ENCODE data around the gene MTAP.

MTAP gene

DNA sequence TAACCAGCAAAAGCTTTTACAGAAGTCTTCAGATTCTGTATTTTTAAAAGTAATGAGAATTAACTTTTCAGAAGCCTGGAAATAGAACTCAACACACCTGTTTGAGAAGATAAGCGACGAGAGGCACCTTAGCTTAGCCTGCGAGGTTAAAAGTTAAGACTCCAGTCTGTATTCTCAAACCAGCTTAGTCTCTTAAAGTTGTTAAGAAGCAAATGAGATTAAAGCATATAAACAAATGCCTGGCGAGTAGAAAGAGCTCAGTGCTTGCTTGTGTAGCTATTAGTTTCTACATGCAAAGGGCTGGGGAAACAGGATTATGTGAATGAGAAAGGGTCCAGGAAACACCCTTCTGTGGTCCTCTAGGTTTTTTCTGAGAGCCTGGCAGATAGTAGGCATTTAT lies 51.7 kb downstream of the MTAP start:
- no peak for DNase-seq

DNA sequence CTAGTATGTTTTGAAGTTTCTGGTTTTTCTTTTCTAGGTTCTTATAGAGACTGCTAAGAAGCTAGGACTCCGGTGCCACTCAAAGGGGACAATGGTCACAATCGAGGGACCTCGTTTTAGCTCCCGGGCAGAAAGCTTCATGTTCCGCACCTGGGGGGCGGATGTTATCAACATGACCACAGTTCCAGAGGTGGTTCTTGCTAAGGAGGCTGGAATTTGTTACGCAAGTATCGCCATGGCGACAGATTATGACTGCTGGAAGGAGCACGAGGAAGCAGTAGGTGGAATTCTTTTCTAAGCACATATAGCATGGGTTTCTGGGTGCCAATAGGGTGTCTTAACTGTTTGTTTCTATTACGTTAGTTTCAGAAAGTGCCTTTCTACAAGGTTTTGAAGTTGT lies 52.2 kb downstream of the MTAP start:
- DNase-seq = no peak

DNA sequence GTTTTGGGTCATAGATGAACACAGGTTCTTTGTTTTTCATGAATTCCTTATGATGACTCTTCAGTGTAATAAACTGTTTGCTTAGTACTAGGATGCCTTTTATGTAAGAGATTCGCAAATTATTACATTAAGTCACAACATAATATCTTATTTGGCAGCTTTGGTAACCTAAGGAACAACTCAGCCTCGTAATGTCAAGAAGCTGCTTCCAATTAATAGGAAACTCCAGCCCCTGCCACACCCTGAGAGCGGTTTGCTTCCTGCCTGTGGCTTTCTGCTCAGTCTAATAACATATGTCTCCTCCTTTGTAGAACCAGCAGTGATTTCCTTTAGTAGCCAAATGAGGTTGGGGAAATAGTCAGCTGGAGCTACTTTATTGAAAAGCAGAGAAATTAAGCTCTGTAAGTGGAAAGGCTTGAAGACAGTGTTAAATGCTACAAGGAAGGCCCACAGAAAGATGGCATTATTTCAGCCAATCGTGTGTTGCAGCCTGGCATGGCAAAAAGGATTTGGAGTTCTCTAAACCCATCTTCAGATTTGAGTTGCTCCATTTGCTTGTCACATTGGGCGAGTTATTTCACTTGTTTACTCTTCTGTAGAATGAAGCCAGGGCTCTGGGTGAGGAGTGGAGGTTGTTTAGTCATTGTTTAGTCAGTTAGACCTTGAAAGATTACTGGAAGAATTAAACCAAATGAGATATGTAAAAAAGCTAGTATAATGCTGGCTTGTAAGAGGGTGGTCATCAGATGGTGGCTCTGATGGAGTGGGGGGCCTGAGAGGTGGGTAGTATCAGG lies 54.1 kb downstream of the MTAP start:
- DNase-seq = no peak

DNA sequence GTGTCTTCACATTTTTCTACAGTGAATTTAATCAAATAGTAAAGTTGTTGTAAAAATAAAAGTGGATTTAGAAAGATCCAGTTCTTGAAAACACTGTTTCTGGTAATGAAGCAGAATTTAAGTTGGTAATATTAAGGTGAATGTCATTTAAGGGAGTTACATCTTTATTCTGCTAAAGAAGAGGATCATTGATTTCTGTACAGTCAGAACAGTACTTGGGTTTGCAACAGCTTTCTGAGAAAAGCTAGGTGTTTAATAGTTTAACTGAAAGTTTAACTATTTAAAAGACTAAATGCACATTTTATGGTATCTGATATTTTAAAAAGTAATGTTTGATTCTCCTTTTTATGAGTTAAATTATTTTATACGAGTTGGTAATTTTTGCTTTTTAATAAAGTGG lies 60.4 kb downstream of the MTAP start:
- no peak for DNase-seq

DNA sequence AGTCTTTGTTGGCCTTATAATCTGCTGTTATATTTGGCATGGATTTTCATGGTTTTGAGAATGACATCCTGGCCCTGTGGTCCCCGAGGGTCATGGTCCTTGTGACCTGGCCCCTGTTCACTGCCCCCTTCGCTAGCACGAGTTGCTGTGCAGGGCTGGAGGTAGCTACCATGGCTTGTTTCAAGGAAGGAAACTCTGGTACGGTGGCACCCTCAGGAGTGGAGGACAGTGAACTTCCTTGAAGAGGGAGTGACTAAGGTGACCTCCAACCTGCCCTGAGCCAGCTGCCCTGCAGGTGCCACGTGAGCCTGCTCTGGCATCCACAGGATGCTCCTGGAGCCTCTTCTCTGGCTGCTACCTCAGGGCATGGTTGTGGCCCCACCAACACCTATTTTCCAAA lies 62.1 kb downstream of the MTAP start:
- DNase-seq = no peak

DNA sequence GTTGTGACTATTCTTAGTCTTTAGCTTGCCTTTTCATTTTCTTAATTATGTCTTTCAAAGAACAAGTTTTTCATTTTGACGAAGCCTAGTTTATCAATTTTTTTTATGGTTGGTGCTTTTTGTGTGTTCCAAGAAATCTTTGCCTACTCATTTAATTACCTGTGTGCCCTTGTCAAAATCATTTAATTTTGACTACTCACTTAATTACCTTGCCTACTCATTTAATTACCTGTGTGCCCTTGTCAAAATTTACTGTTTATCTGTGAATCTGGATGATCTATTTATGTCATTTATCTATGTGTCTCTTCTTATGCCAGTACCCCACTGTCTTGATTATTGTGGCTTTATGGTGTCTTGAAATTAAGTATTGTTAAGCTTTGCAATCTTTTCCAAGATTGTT lies 63.9 kb downstream of the MTAP start:
- DNase-seq = no peak

DNA sequence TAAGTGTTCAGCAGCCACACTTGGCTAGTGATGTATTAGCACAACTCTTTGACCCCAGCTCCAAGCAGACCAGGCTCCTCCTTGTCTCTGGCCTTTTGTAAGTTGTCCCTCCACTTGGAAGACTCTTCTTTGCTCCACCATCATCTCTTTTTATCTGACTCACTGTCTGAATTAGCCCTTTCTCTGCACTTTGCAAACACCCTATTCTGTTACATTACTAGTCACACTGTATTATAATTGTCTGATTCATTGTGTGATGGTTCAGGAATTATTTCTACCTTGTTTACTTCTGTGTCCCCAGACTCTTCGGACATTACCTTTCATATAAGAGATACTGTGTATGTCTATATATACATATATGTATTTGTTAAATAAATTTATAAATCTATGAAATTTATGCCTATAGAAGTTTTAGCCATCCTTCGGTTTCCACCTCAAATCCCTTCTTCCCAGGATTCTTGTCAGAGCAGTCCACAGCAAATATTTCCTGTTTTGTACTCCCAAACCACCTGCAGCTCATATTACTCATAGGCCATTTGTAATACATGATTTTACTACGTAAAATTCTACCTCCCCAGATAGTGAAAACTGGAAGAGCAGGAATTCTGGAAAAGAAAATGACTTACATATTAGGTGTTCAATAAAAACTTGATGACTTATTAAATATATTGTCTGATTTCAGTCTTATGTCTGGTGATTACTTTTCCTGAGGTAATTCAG lies 69.0 kb downstream of the MTAP start:
- no peak for DNase-seq

DNA sequence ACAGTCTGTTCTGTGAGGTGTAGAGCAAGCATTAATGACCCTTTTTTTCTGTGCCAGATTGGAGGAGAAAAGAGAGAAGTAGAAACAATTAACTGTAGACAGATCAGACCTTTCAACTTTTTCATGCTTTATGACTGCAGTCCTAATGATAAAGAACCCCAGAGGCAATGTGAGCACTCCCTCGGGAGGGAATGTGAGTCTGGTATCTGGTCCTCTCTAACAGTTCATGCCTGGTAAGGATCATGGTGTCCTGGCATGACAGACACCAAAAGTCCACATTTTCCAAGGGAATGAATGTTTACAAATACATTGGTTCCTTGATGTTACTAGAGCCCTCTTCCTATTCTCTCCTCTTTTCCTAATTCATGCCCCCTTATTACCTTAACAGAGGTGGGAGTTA lies 70.3 kb downstream of the MTAP start:
- no peak for DNase-seq

DNA sequence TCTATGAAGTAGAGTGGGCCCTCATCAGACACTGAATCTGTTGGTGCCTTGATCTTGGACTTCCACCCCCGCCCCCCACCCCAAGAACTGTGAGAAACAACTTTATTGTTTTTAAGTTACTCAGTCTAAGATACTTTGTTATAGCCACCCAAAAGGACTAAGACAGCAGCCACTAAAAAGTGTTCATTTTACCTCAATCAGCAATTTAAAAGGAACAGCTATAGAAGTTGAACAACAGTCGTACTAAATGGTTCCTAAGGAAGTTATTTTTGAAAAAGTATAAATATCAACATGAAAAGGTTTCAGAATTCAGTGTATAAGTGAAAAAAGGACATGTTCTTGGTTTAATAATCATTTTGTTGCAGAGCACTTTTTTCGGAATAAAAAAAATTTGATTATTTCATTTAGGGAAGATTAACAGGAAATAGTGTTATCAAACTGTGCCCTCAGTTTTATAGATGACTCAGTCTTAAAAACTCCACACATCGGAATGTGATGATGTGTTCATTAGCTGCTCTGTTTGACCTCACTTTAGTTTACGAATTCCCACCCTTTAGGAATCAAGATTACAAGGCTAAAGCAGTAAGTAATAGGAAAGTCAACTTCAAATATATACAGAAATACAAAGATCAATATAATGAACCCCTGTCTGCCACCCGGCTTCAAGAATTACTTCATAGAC lies 71.2 kb downstream of the MTAP start:
- no peak for DNase-seq

DNA sequence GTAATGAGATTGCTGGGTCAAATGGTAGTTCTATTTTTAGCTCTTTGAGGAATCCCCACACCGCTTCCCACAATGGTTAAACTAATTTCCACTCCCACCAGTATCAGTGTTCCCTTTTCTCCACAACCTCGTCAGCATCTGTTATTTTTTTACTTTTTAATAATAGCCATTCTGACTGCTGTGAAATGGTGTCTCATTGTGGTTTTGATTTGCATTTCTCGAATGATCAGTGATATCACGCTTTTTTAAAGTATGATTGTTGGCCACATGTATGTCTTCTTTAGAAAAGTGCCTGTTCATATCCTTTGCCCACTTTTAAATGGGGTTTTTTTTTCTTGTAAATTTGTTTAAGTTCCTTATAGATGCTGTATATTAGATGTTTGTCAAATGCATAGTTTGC lies 73.5 kb downstream of the MTAP start:
- no peak for DNase-seq

DNA sequence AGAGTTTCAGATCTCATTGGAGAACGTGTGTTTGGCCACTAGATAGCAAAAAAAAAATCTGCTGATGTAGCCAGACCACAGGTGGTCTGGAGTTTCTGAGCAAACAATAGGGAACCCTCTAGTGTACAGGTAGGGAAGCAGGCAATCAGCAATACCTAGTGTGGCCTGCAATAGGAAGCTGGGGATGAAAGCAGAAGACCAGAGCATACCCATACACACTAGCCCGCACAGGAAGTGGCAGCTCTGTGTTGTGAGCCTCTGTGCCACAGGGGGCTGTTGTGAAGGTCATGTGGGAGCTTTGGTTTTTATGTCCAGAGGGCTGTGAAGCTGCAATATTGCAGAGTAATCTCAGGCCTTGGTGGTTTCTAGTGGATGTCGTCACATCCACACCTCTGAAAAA lies 81.2 kb downstream of the MTAP start:
- DNase-seq = peak; percentile 88

DNA sequence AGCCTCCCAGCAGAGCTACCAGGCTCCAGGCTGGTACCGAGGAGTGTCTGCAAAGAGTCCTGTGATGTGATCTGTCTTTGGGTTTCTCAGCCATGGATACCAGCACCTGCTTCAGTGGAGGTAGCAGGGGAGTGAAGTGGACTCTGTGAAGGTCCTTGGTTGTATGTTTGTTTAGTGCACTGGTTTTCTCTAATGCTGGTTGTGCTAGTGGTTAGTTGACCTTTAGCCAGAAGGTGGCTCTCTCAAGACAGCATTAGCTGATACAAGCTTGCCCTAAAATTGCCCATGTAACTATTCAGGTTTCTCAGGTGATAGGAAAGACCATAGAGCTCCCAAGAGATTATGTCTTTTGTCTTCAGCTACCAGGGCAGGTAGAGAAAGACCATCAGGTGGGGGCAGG lies 87.2 kb downstream of the MTAP start:
- DNase-seq = no peak

DNA sequence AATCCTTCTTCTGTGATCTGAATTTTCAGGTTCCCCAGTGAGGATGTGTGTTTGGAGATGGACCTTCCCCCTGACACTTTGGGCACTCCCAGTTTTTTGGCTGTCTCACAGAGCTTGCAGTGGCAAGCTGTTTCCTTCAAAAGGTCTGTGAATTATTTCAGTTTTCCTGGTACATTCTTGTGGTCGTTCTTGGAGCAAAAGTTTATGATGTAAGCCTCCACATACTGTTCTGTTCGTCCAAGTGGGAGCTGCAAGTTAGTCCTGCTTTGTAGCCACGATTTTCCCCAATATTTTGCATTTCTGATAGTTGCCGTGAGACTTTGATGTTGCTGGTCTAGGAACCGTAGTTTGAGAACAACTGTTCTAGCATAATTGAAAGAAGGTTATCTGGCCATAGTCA lies 88.3 kb downstream of the MTAP start:
- DNase-seq = no peak

DNA sequence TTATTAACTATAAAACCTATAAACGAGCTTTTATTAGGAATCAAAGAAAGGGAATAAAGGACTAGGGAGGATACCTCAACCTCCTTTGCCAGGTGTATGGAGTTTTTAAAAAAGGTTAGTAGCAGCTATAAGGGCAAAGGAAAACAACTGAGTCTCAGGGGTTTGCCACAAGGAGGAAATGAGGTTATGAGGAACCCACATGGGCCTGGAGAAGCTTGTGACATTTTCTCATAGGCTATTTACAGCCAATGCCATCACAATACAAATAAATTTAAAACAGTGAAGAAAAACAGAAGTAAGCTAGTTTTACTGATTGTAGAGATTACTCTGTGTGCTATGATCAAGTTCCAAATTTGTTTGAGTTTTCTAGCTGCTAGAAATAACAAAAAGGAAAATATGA lies 99.1 kb downstream of the MTAP start:
- no peak for DNase-seq

DNA sequence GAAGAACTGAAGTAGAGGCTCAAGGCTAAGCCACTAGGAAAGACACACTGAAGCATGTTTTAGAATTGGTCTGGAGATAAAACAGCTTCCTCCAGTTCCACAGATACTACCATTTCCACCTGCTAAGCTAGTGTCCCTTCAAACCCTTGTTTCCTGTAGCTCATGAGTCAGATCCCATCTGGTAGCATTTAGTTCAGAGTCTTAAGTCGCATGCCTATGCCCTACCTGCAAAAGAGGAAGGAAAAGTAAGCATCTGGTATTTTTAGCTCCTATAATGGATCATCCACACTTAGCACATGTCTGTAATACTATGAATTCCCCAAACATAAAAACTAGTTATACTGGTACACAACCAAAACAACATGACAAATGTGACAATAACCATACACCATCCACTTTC lies 99.7 kb downstream of the MTAP start:
- no peak for DNase-seq

DNA sequence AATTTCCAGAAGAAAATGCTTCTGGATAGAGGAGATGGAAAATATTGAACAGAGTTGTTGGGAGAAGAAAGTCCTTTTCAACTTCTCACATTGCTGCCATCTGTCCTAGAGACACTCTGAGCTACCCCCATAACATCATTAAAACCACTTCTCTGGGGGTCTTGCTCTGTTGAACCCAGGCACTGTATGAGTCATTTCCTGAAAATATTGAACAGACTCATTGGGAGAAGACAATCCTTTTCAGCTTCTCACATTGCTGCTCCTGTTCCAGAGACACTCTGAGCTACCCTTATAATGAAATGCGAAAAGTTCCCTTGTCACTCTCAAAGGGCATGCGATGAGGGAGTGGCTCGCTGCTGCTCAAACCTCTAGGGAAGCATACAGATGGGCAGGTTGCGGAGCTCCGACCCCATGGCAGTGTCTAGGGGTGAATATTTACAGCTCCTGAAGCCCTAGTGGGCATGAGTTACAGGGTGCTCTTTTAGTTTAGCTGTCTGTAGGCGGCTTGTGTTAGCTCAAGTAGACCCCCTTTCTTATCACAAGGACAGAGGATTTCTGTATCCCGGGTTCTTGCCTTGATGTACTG lies 101.0 kb downstream of the MTAP start:
- DNase-seq = no peak

DNA sequence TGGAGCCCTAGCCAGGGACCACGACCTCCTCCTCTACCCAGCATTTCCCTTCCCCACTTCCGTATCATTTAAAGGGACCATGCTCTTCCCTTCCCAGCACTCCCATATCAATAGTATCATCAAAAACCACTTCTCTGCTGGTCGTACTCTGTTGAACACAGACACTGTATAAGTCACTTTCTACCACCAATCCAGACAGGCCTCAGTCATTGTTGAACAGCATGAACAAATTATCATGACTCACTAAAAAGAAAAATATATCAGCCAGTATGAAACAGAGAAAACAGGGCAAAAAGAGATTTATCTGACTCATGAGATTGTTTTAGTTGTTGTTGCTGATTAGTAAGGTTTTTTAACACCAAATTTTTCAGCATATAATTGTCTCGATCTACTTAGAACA lies 101.9 kb downstream of the MTAP start:
- DNase-seq = no peak

DNA sequence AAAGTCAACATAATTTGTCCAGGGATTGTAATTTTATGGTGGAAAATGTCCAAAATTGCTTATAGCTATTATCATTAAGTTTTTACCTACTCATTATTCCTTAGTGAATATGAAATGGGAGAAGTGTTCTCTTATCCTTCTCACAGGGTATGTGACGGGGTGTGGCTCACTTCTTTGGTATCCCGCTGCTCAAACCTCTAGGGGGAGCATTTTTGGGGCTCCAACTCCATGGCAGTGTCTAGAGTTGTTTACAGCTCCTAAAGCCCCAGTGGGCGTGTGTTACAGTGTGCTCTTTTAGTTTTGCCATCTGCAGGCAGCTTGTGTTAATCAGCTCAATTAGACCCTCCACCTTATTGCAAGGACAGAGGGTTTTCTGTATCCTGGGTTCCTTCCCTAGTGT lies 102.3 kb downstream of the MTAP start:
- no peak for DNase-seq

DNA sequence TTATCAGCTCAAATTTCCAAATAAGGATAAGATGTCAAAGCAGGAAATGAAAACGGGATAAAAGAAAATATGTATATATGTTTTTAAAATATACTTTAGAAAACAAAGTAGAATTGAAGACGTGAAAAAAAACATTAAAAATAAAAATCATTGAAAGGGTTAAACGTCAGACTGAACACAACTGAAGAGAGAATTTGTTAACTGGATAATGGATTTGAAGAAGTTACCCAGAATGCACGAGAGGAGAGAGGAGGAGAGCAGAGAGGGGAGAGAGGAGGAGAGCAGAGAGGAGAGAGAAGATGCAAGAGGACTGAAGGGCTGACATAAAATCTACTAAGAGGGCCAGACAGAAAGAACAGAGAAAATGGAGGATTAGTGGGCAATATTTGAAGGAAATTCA lies 103.8 kb downstream of the MTAP start:
- DNase-seq = no peak

DNA sequence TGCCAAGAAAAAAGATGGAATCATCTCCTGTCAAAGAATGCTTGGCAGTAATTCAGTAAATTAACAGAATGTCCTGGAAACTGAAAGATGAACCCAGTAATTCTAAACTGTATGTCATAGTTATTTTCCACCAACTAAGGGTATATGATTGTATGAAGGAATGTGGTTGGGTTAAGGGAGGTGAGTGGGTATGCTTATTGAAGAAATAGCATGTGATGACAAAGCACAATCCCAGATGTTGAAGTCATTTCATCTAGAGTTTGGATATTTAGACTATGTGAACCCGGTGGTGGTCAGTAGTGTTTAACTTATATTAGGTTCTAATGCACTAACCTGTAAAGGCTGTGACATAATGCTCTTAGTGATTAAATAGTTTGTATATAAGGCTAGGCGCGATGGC lies 104.4 kb downstream of the MTAP start:
- no peak for DNase-seq

DNA sequence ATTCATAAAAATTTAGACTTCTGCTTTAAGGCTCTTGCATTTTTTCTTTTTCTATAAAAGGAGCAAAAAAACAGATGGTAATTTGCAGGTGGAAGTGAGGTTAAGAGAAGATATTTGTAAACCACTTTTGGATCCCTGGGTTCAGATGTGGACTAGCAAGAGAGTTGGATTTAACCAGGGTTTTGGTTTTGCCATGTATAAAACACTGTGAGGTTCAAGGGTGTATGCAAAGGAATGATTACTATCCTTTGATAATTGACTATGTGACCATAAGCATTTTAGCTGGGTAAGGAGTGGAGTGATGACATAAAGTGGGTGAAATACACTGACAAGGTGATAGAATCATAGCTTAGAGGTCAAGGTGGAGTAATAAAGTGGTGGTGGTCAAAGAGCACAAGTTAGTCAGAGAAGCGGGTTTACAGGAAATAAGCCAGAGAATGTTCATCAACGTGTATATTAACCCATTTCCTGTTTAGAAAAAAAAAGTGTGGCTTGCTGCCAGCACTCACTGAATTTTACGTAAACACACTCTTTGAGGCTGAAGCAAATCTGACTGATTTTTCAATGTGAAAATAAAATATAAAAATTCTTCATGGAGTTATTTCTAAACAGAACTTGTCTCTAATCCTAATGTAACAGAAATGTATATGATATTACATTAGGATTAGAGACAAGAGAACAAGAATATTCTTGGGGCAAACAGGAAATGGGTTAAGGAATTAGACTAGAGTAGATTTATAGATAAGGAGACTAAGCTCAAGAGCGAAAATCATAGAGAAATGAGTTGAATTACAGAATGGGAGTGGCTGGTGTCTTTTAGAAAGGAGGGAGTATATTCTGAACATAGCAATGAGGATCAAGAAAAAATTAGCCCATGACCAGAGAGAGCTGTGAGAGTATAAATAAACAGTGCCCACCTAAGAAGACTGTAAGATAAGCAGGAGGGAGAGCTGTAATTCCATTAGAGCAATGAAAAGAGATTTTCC lies 117.2 kb downstream of the MTAP start:
- no peak for DNase-seq

DNA sequence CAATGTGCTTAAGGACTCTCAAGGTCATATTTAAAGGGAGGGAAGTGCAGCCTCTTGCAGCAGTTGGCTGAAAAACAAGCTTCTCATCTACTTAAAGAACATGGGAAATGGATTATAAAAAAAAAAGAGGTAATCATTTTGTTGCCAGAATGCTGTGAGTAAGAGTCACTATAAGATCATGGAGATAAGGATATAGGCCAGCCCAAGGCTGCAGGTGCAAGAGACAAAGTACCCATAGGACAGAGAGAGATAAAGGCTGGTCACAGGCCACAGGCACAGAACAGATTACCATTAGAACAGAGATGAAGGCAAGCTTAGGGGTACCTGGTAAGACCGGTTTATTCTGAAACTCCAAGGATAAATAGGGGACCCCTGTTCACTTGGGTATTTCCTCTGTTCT lies 121.3 kb downstream of the MTAP start:
- no peak for DNase-seq

DNA sequence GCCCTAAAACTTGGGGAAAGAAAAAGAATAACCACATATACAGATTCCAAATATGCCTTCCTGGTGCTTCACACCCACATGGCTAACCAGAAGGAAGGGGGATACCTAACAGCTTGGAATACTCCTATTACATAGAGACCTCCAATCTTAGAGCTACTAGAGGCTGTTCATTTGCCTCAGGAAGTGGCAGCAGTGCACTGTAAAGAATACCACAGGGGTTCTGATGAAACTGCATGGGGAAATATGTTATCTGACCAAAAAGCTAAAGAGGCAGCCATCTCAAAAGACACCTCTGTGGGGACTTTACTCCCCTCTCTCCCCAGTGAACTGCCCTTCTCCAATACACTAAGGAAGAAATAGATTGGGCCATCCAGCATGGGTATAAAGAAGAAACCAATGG lies 125.3 kb downstream of the MTAP start:
- peak; percentile 19 for DNase-seq
